ENCODE results near the gene ALDH1B1. TPM values are rescaled to one million over a fixed set of nuclear protein-coding genes. Genes with fewer than 3 reads are reported as not detected.
A peak's percentile ranks its signal among the peaks of the same experiment; 100 is the strongest.
"Not testable (repeated sequence)": the region's sequence is repeated elsewhere in the genome, so short reads cannot be mapped to it uniquely, and the experiment has no call there.

ALDH1B1 gene
- total and polyA plus RNA-seq, 5 experiments from 2014 or later, result 4.5 to 11.9 (median 9.2) TPM

GRCh38 chr9:38370176-38370575, 22.3 kb upstream of the ALDH1B1 start:
- H3K4me3 Mint-ChIP-seq, result no peak overlapping the region
- H3K36me3 Mint-ChIP-seq, result no peaks in the 10 kb centered on the region
- peaks cover 6 to 10% (median 6%) of the 10 kb centered on the region in 5 donors for H3K27me3 Mint-ChIP-seq
- DNase-seq (no peak), ATAC-seq (no peak)
- POLR2A ChIA-PET, result no interaction called here
- H3K27ac Mint-ChIP-seq, result no peak overlapping the region
- peaks cover 0 to 1% (median 0%) of the 10 kb centered on the region in 4 donors for H3K4me1 Mint-ChIP-seq
- H3K9me3 Mint-ChIP-seq, result no peaks in the 10 kb centered on the region

GRCh38 chr9:38371495-38371894, 21.0 kb upstream of the ALDH1B1 start:
- peaks cover 0 to 1% (median 0%) of the 10 kb centered on the region in 4 donors for H3K4me1 Mint-ChIP-seq
- no peak overlapping the region for H3K4me3 Mint-ChIP-seq
- no peaks in the 10 kb centered on the region for H3K9me3 Mint-ChIP-seq
- no peaks in the 10 kb centered on the region for H3K36me3 Mint-ChIP-seq
- H3K27ac Mint-ChIP-seq, result no peak overlapping the region
- POLR2A ChIA-PET, result no interaction called here
- peak in 6 of 10 donors; percentile 6 to 42 (median 16) for DNase-seq
- ATAC-seq, result peak; percentile 53 to 57
- peaks cover 3 to 10% (median 6%) of the 10 kb centered on the region in 5 donors for H3K27me3 Mint-ChIP-seq

GRCh38 chr9:38372762-38373619, 19.5 kb upstream of the ALDH1B1 start:
- Mint-ChIP-seq H3K36me3 (no peaks in the 10 kb centered on the region), H3K4me1 (peaks cover 0 to 1% (median 0%) of the 10 kb centered on the region in 4 donors), H3K4me3 (no peak overlapping the region), H3K9me3 (no peaks in the 10 kb centered on the region), H3K27me3 (peaks cover 3 to 10% (median 6%) of the 10 kb centered on the region in 5 donors), H3K27ac (no peak overlapping the region)
- ATAC-seq, result no peak
- POLR2A ChIA-PET, result no interaction called here
- DNase-seq, result no peak

GRCh38 chr9:38373679-38374078, 18.8 kb upstream of the ALDH1B1 start:
- ATAC-seq, result no peak
- POLR2A ChIA-PET, result no interaction called here
- Mint-ChIP-seq H3K4me1 (peaks cover 0 to 1% (median 0%) of the 10 kb centered on the region in 4 donors), H3K36me3 (no peaks in the 10 kb centered on the region), H3K27ac (no peak overlapping the region), H3K9me3 (no peaks in the 10 kb centered on the region), H3K27me3 (peaks cover 3 to 10% (median 6%) of the 10 kb centered on the region in 5 donors), H3K4me3 (no peak overlapping the region)
- DNase-seq, result no peak

DNA sequence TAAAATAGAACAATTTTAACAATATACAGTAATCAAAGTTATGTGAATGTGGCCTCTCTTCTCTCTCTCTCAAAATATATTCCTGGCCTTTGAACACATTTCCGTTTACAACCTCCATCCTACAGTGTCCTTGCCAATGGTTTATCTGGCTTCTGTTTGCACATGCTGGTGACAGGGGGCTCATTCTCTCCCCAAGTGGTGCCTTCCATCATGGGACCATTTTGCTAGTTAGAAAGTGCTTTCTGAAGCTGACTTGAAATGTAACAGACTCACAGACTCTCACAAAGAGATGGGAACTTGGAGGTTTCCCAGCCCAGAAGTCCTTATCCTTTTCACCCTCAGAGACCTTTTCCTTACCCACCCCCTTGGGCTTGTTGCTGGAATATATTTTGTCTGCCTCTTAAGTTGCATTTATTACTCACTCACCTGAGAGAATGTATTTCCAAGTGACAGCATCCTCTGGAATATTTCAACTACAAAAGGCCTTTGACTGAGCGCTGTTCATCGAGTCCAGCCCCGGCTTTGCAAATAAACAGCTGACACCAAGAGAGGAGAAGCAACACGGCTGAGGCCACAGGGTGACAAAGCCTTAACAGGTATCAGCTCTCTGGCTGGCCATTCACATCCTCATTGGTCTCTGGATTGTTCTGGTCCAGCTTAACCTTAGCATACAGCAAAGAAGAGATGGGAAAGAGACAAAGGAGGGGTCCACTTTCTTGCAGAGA, 17.5 kb upstream of the ALDH1B1 start:
- no peaks in the 10 kb centered on the region for H3K9me3 Mint-ChIP-seq
- DNase-seq (no peak), ATAC-seq (no peak)
- peaks cover 3 to 10% (median 4%) of the 10 kb centered on the region in 5 donors for H3K27me3 Mint-ChIP-seq
- no peak overlapping the region for H3K27ac Mint-ChIP-seq
- H3K4me1 Mint-ChIP-seq, result peaks cover 0 to 1% (median 0%) of the 10 kb centered on the region in 4 donors
- H3K4me3 Mint-ChIP-seq, result no peak overlapping the region
- POLR2A ChIA-PET, result no interaction called here
- H3K36me3 Mint-ChIP-seq, result no peaks in the 10 kb centered on the region

- DNase-seq (no peak), ATAC-seq (no peak)
- H3K27ac Mint-ChIP-seq, result no peak overlapping the region
- H3K9me3 Mint-ChIP-seq, result no peaks in the 10 kb centered on the region
- H3K4me3 Mint-ChIP-seq, result no peak overlapping the region
- H3K27me3 Mint-ChIP-seq, result peaks cover 3 to 10% (median 4%) of the 10 kb centered on the region in 5 donors
- POLR2A ChIA-PET, result no interaction called here
- H3K4me1 Mint-ChIP-seq, result peaks cover 0 to 1% (median 0%) of the 10 kb centered on the region in 4 donors
- no peaks in the 10 kb centered on the region for H3K36me3 Mint-ChIP-seq
Observed at GRCh38 chr9:38375572-38375963, 16.9 kb upstream of the ALDH1B1 start.

DNA sequence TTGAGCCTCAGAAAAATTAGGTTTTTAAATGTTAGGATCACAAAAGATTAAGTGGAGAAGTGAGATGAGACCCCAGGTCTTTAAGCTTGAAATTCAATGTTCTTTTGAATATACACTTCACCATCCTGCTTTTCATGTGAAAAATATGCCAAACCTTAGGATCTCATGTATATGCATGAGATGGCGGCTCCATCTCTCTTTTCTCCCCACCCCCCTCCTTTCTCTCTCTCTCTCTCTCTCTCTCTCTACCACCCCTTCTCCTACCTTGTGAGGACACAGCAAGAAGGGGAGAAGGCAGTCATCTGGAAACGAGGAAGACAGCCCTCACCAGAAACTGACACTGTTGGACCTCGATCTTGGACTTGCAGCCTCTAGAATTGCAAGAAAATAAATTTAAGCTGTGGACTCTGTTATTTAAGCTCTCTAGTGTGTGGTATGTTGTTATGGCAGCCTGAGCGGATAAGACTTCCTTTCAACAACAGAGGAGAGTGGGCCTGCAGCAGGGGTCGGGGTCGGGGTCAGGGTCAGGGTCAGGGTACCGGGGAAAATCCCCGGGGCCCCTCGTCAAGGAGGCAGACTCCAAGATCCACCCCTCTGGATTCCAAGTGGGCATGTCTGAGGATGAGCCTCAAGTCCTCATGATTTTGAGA, 16.4 kb upstream of the ALDH1B1 start:
- Mint-ChIP-seq H3K9me3 (no peaks in the 10 kb centered on the region), H3K36me3 (no peaks in the 10 kb centered on the region), H3K4me3 (no peak overlapping the region), H3K27me3 (peaks cover 2 to 10% (median 4%) of the 10 kb centered on the region in 5 donors), H3K27ac (peak overlapping the region in 1 of 10 donors; percentile 17), H3K4me1 (peaks cover 0 to 1% (median 0%) of the 10 kb centered on the region in 4 donors)
- POLR2A ChIA-PET, result no interaction called here
- DNase-seq (no peak), ATAC-seq (no peak)

GRCh38 chr9:38377336-38378083, 15.0 kb upstream of the ALDH1B1 start:
- H3K27me3 Mint-ChIP-seq, H3K36me3 Mint-ChIP-seq, POLR2A ChIA-PET, H3K4me1 Mint-ChIP-seq, H3K27ac Mint-ChIP-seq, ATAC-seq, H3K9me3 Mint-ChIP-seq, H3K4me3 Mint-ChIP-seq, DNase-seq: not testable (repeated sequence)

GRCh38 chr9:38380230-38380871, 12.2 kb upstream of the ALDH1B1 start:
- Mint-ChIP-seq H3K36me3 (no peaks in the 10 kb centered on the region), H3K4me3 (no peak overlapping the region), H3K27ac (peak overlapping the region in 1 of 10 donors; percentile 11), H3K27me3 (peaks cover 0 to 9% (median 0%) of the 10 kb centered on the region in 5 donors), H3K9me3 (peaks cover 0 to 10% (median 0%) of the 10 kb centered on the region in 9 donors), H3K4me1 (no peaks in the 10 kb centered on the region)
- ATAC-seq (no peak), DNase-seq (no peak)
- POLR2A ChIA-PET, result no interaction called here

GRCh38 chr9:38380872-38381534, 11.5 kb upstream of the ALDH1B1 start:
- no peak for DNase-seq
- POLR2A ChIA-PET, result no interaction called here
- no peak for ATAC-seq
- Mint-ChIP-seq H3K27me3 (peaks cover 0 to 11% (median 0%) of the 10 kb centered on the region in 5 donors), H3K4me3 (no peak overlapping the region), H3K9me3 (peaks cover 0 to 11% (median 0%) of the 10 kb centered on the region in 9 donors), H3K36me3 (no peaks in the 10 kb centered on the region), H3K27ac (no peak overlapping the region), H3K4me1 (no peaks in the 10 kb centered on the region)

- peaks cover 0 to 11% (median 0%) of the 10 kb centered on the region in 9 donors for H3K9me3 Mint-ChIP-seq
- DNase-seq, result no peak
- H3K36me3 Mint-ChIP-seq, result no peaks in the 10 kb centered on the region
- H3K4me3 Mint-ChIP-seq, result no peak overlapping the region
- peaks cover 0 to 11% (median 3%) of the 10 kb centered on the region in 5 donors for H3K27me3 Mint-ChIP-seq
- H3K4me1 Mint-ChIP-seq, result no peaks in the 10 kb centered on the region
- POLR2A ChIA-PET, result no interaction called here
- no peak for ATAC-seq
- no peak overlapping the region for H3K27ac Mint-ChIP-seq
Observed at GRCh38 chr9:38382141-38382540, 10.4 kb upstream of the ALDH1B1 start.
